Esophagus (tissue), 2 donors: ENCODE measurements around the gene MRAS. TPM values are rescaled to one million over a fixed set of nuclear protein-coding genes. Genes with fewer than 3 reads are reported as not detected.

Source experiments
- H3K27ac ChIP-seq, 2 donors: one replicate each; pipeline ENCODE4 v1.5.1; 2013; ENCODE audit warnings: low read depth in 2 of 2, mild to moderate bottlenecking in 2 of 2, inconsistent platforms in 1 of 2, low read length in 1 of 2, moderate library complexity in 1 of 2
- H3K27me3 ChIP-seq, 2 donors: one replicate each; pipeline ENCODE4 v1.6.1; 2013; ENCODE audit warnings: low read length in 2 of 2, control low read depth in 1 of 2, mild to moderate bottlenecking in 1 of 2; ENCODE audit not compliant: insufficient read depth in 2 of 2, control insufficient read depth in 1 of 2
- H3K36me3 ChIP-seq, 2 donors: one replicate each; pipeline ENCODE4 v1.6.1; 2013; ENCODE audit warnings: low read length in 1 of 2; ENCODE audit not compliant: control insufficient read depth in 2 of 2, insufficient read depth in 2 of 2
- H3K4me1 ChIP-seq, 2 donors: one replicate each; pipeline ENCODE4 v1.6.1; 2013; ENCODE audit warnings: low read length in 1 of 2; ENCODE audit not compliant: control insufficient read depth in 2 of 2, insufficient read depth in 2 of 2
- H3K4me3 ChIP-seq, 2 donors: one replicate each; pipeline ENCODE4 v1.5.1; 2013; ENCODE audit warnings: low read length in 2 of 2, mild to moderate bottlenecking in 2 of 2, low read depth in 1 of 2, moderate library complexity in 1 of 2
- H3K9me3 ChIP-seq, 2 donors: one replicate each; pipeline ENCODE4 v1.6.1; 2013; ENCODE audit warnings: mild to moderate bottlenecking in 2 of 2, low read depth in 1 of 2, low read length in 1 of 2, moderate library complexity in 1 of 2; ENCODE audit not compliant: control insufficient read depth in 2 of 2, insufficient read depth in 1 of 2
- whole genome bisulfite sequencing, 2 donors: extraction: QIAGEN DNeasy Blood & Tissue Kit; methylation state at CpG; one replicate each; pipeline ENCODE4 v1.1.7; 2013; 5-methylcytosine and 5-hydroxymethylcytosine counted together
- polyA plus RNA-seq, 2 donors: library from polyadenylated mRNA; stranded (reverse); fragments of 200-250 nt; gene quantifications; one replicate each; pipeline ENCODE4 v1.2.3, GENCODE V29; 2013
- donor health status: healthy with polysubstance abuse.
- donor health status: Bipolar disorder and iron deficiency.

Gene MRAS
- polyA plus RNA-seq, 2 donors = 1.2 to 2.4 TPM

DNA sequence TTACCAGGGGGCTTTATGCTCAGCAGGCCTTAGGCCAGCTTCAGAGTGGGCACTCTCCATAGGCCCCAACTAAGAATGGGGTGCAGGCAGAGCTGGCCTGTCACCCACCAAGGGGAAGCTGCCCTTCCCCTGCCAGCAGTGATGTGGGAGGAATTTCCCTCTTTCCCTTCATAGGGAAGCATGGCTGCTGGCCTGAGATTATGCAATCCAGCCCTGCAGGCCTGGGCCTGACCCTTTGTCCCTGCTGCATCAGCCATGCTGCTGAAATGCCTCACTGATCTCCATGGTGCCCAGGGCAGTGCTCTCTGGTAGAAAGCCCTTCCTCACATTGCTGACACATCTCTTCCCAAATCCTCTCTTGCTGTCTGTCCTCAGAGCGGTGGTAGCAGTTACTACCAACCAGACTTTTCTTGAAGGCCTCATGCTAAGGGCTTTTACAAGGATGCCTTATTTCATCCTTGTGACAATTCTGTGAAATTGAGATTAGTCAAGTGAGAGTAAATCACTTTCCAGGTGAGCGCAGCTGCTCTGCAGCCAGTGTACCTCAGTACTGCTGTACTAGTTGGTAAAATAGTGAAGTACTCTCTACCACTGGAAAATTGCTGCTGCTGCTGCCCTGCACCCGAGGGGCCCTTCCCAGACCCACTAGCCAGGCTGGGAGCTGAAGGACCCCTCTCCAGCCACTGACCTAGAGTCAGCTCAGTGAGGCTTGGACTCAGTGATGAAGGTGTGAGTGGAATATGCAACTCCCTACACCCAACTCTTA lies 33.8 kb downstream of the MRAS start:
- Histone ChIP-seq H3K27ac (peak overlapping the region; percentile 47 to 57), H3K36me3 (no peaks in the 10 kb centered on the region), H3K4me1 (peaks cover 0 to 9% of the 10 kb centered on the region in 2 donors), H3K4me3 (no peak overlapping the region), H3K27me3 (no peaks in the 10 kb centered on the region), H3K9me3 (no peaks in the 10 kb centered on the region)
- WGBS, 2 donors = 80 to 86% methylated on average over 3 of the region's 3 CpGs

DNA sequence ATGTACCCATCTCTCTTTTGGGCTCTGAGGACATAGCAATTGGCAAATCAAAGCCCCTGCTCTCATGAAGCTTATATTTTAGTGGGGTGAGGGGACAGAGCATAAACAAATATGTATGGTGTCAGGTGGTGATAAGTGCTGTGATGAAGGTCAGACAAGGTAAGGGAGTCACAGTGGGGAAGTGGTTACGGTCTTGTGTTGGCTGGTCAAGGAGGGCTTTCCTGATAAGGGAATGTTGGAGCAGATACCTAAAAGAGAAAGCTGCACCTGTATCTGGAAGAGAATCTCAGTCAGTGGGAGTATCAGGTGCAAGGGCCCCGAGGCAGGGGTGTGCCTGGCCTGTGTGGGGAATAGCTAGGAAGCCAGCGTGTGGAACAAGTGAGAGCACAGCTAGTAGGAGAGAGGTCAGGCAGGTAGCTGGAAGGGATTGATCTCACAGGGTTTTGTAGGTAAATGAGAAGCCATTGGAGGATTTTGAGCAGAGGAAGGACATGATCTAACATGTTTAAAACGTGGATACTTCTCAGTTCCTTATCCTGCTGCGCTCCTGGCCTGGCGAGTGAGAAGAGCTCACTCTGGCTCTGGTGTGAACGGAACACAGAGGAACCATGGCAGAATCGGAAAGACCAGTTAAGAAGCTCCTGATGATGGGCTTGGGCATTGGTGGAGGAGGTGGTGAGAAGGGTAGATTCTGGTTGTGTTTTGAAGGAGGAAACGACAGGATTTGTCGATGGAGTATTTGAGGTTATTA lies 35.5 kb downstream of the MRAS start:
- WGBS, 2 donors = 81 to 86% methylated on average over 10 of the region's 10 CpGs

GRCh38 chr3:138384531-138384930 lies 36.2 kb downstream of the MRAS start:
- Histone ChIP-seq H3K9me3 (no peaks in the 10 kb centered on the region), H3K4me1 (peaks cover 2 to 12% of the 10 kb centered on the region in 2 donors), H3K36me3 (no peaks in the 10 kb centered on the region), H3K27me3 (no peaks in the 10 kb centered on the region), H3K27ac (no peak overlapping the region), H3K4me3 (no peak overlapping the region)
- 89 to 90% methylated on average over 3 of the region's 3 CpGs for WGBS, 2 donors

More for the DNA sequence above, 35.5 kb downstream of the MRAS start:
- Histone ChIP-seq H3K9me3 (no peaks in the 10 kb centered on the region), H3K27me3 (no peaks in the 10 kb centered on the region), H3K27ac (no peak overlapping the region), H3K4me1 (peaks cover 0 to 12% of the 10 kb centered on the region in 2 donors), H3K36me3 (no peaks in the 10 kb centered on the region), H3K4me3 (no peak overlapping the region)

- Histone ChIP-seq H3K27ac (no peak overlapping the region), H3K4me3 (no peak overlapping the region), H3K9me3 (no peaks in the 10 kb centered on the region), H3K27me3 (no peaks in the 10 kb centered on the region), H3K36me3 (no peaks in the 10 kb centered on the region), H3K4me1 (peaks cover 2 to 12% of the 10 kb centered on the region in 2 donors)
- 91 to 95% methylated on average over 5 of the region's 5 CpGs for WGBS, 2 donors
Observed at GRCh38 chr3:138384976-138385375, 36.6 kb downstream of the MRAS start.

GRCh38 chr3:138389144-138389601 lies 40.8 kb downstream of the MRAS start:
- Histone ChIP-seq H3K27ac (no peak overlapping the region), H3K4me1 (peaks cover 4 to 6% of the 10 kb centered on the region in 2 donors), H3K4me3 (no peak overlapping the region), H3K27me3 (no peaks in the 10 kb centered on the region), H3K36me3 (no peaks in the 10 kb centered on the region), H3K9me3 (no peaks in the 10 kb centered on the region)
- WGBS, 2 donors = 91 to 92% methylated on average over 6 of the region's 6 CpGs

DNA sequence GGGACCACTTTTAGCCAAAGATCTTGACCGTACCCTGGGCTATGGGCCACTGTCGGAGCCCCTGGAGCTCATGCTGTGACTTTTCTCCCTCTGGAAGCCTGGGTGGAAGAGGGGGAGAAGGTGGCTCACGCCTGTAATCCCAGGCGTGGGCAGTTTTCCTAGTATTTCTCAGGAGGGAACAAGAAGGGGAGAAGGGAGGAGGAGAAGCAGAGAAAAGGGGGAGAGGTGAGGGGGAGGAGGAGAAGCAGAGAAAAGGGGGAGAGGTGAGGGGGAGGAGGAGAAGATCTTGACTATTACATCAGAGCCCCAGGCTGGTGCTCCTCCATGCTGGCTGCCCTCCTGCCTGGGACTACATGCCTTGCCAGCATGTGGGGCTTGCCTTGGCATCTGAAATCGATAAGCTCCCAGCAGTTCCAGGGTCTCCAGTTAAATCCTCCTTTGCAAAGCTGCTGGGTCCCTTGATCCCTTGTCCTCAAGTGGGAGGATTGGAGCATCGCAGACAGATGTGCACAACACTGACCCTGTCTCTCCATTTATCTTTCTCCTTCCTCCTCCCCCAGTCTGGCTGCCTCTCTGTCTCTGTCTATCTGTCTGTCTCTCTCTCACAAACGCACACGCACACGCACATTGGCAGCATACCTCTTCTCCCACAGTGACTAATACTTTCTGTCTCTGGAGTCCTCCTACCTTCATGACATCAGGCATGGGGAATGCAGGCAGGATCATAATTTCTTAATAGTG lies 41.6 kb downstream of the MRAS start:
- H3K36me3 ChIP-seq = no peaks in the 10 kb centered on the region
- WGBS, 2 donors = 50 to 63% methylated on average over 9 of the region's 9 CpGs
- no peaks in the 10 kb centered on the region for H3K9me3 ChIP-seq
- peaks cover 4 to 6% of the 10 kb centered on the region in 2 donors for H3K4me1 ChIP-seq
- no peaks in the 10 kb centered on the region for H3K27me3 ChIP-seq
- no peak overlapping the region for H3K4me3 ChIP-seq
- H3K27ac ChIP-seq = no peak overlapping the region

- H3K4me3 ChIP-seq = no peak overlapping the region
- no peaks in the 10 kb centered on the region for H3K36me3 ChIP-seq
- H3K27me3 ChIP-seq = no peaks in the 10 kb centered on the region
- WGBS, 2 donors = 62 to 75% methylated on average over 2 of the region's 2 CpGs
- H3K9me3 ChIP-seq = no peaks in the 10 kb centered on the region
- peaks cover 4 to 6% of the 10 kb centered on the region in 2 donors for H3K4me1 ChIP-seq
- H3K27ac ChIP-seq = no peak overlapping the region
Observed at GRCh38 chr3:138390582-138390932, 42.2 kb downstream of the MRAS start.

GRCh38 chr3:138394156-138394555 lies 45.8 kb downstream of the MRAS start:
- Histone ChIP-seq H3K27ac (no peak overlapping the region), H3K27me3 (no peaks in the 10 kb centered on the region), H3K4me3 (no peak overlapping the region), H3K9me3 (no peaks in the 10 kb centered on the region), H3K36me3 (no peaks in the 10 kb centered on the region), H3K4me1 (peaks cover 4% of the 10 kb centered on the region in 2 donors)
- 92 to 94% methylated on average over 4 of the region's 4 CpGs for WGBS, 2 donors

DNA sequence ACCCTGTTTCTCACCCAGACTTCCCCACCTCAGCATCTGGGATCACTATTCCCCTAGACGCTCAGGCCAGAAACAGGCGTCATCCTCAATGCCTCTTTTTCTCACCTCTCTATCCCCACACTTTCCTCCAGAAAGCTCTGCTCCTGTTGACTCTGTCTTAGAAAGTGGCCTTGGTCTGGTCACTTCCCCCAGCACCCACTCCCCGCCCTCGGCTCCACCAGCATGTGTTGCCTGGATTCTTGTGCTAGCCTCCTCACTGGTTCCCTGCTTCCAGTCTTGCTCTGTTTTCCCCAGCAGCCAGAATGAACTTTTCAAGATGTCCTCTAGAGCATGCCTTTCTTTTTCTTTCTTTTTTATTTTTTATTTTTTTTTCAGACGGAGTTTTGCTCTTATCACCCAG lies 46.3 kb downstream of the MRAS start:
- H3K27me3 ChIP-seq = no peaks in the 10 kb centered on the region
- H3K27ac ChIP-seq = no peak overlapping the region
- 94 to 97% methylated on average over 5 of the region's 5 CpGs for WGBS, 2 donors
- H3K36me3 ChIP-seq = no peaks in the 10 kb centered on the region
- no peak overlapping the region for H3K4me3 ChIP-seq
- H3K9me3 ChIP-seq = no peaks in the 10 kb centered on the region
- H3K4me1 ChIP-seq = peaks cover 2 to 4% of the 10 kb centered on the region in 2 donors
